ENCODE results near the gene PMFBP1.
A peak's percentile ranks its signal among the peaks of the same experiment; 100 is the strongest.

Gene PMFBP1

GRCh38 chr16:72125635-72126428 lies 46.1 kb downstream of the PMFBP1 start:
- no peak for DNase-seq

GRCh38 chr16:72124761-72125634 lies 47.0 kb downstream of the PMFBP1 start:
- DNase-seq: peak; percentile 72

- no peak for DNase-seq
Observed at GRCh38 chr16:72124148-72124547, 47.8 kb downstream of the PMFBP1 start.

- no peak for DNase-seq
Observed at GRCh38 chr16:72123426-72123825, 48.5 kb downstream of the PMFBP1 start.

- no peak for DNase-seq
Observed at GRCh38 chr16:72122916-72123315, 49.0 kb downstream of the PMFBP1 start.

- no peak for DNase-seq
Observed at GRCh38 chr16:72122308-72122707, 49.6 kb downstream of the PMFBP1 start.

- DNase-seq: no peak
Observed at GRCh38 chr16:72120026-72120425, 51.9 kb downstream of the PMFBP1 start.

- DNase-seq: no peak
Observed at GRCh38 chr16:72113616-72113945, 58.4 kb downstream of the PMFBP1 start.

- no peak for DNase-seq
Observed at GRCh38 chr16:72112906-72113615, 58.9 kb downstream of the PMFBP1 start.

GRCh38 chr16:72112452-72112792 lies 59.5 kb downstream of the PMFBP1 start:
- no peak for DNase-seq

GRCh38 chr16:72111657-72112451 lies 60.1 kb downstream of the PMFBP1 start:
- DNase-seq: no peak

- DNase-seq: no peak
Observed at GRCh38 chr16:72110662-72111615, 61.0 kb downstream of the PMFBP1 start.

GRCh38 chr16:72109966-72110530 lies 61.9 kb downstream of the PMFBP1 start:
- DNase-seq: no peak

- no peak for DNase-seq
Observed at GRCh38 chr16:72109300-72109699, 62.7 kb downstream of the PMFBP1 start.

- DNase-seq: no peak
Observed at GRCh38 chr16:72108353-72109102, 63.4 kb downstream of the PMFBP1 start.

- DNase-seq: no peak
Observed at GRCh38 chr16:72107371-72107770, 64.6 kb downstream of the PMFBP1 start.

- no peak for DNase-seq
Observed at GRCh38 chr16:72105978-72106377, 66.0 kb downstream of the PMFBP1 start.

- DNase-seq: no peak
Observed at GRCh38 chr16:72104905-72105304, 67.0 kb downstream of the PMFBP1 start.

- DNase-seq: no peak
Observed at GRCh38 chr16:72101195-72101594, 70.8 kb downstream of the PMFBP1 start.

GRCh38 chr16:72099377-72099818 lies 72.6 kb downstream of the PMFBP1 start:
- peak; percentile 56 for DNase-seq
